SK-N-SH (cell line): ENCODE results near the gene AMIGO2. TPM values are rescaled to one million over a fixed set of nuclear protein-coding genes. Genes with fewer than 3 reads are reported as not detected.
A peak's percentile ranks its signal among the peaks of the same experiment; 100 is the strongest.

ENCODE experiments used
- CTCF ChIA-PET: fragments of 300-600, 350-600 bp; formaldehyde crosslinking; extraction: SDS; loops from one replicate; lab custom pipeline; 2021; lab: Yijun Ruan, JAX
- POLR2A ChIA-PET: fragments of 350-600 bp; sonication (Branson Sonifier 250); formaldehyde crosslinking; extraction: SDS; loops from one replicate; lab custom pipeline; 2020; ENCODE audit warnings: antibody characterized with exemption, inconsistent platforms; lab: Yijun Ruan, JAX
- DNase-seq: peaks from one replicate; pipeline ENCODE4 v3.0.0; 2012
- H2AFZ ChIP-seq: fragments of 200-600 bp; sonication (generic); 2 replicates; pipeline ENCODE4 v1.8.1; 2016; ENCODE audit warnings: antibody characterized with exemption, mild to moderate bottlenecking, low read depth
- H3F3A ChIP-seq: fragments of 200-600 bp; sonication (generic); replicated peaks from 2 replicates; pipeline ENCODE3; 2016; ENCODE audit warnings: antibody characterized with exemption, mild to moderate bottlenecking; ENCODE audit not compliant: insufficient read depth
- H3K27ac ChIP-seq, 2 experiments: fragments of 200-500 bp in 1 of 2; fragments of 200-600 bp in 1 of 2; sonication (Bioruptor generic) in 1 of 2; sonication (generic), shearing (Covaris generic) in 1 of 2; 2 replicates each; pipeline versions ENCODE4 v1.5.1 to v1.6.1; 2014 to 2016; ENCODE audit warnings: low read depth in 2 of 2, inconsistent platforms in 1 of 2, low read length in 1 of 2, mild to moderate bottlenecking in 1 of 2, mixed read lengths in 1 of 2
- H3K27me3 ChIP-seq: fragments of 200-600 bp; sonication (generic), shearing (Covaris generic); 2 replicates; pipeline ENCODE4 v1.6.1; 2016; ENCODE audit warnings: mixed run types; ENCODE audit not compliant: insufficient read depth
- H3K36me3 ChIP-seq, 2 experiments: fragments of 200-500 bp in 1 of 2; fragments of 200-600 bp in 1 of 2; sonication (Bioruptor generic) in 1 of 2; sonication (generic) in 1 of 2; replicated peaks in 1 of 2; 2 replicates each; pipeline versions ENCODE3 to v1.5.1; 2014 to 2016; ENCODE audit warnings: low read length in 1 of 2, mild to moderate bottlenecking in 1 of 2; ENCODE audit not compliant: insufficient read depth in 2 of 2, control insufficient read depth in 1 of 2
- H3K4me1 ChIP-seq, 2 experiments: fragments of 200-500 bp in 1 of 2; fragments of 200-600 bp in 1 of 2; sonication (Bioruptor generic) in 1 of 2; sonication (generic), shearing (Covaris generic) in 1 of 2; 2 replicates each; pipeline versions ENCODE4 v1.5.1 to v1.6.1; 2014 to 2016; ENCODE audit warnings: low read depth in 1 of 2, low read length in 1 of 2, mixed run types in 1 of 2; ENCODE audit not compliant: insufficient read depth in 2 of 2, control insufficient read depth in 1 of 2
- H3K4me2 ChIP-seq: fragments of 200-600 bp; sonication (generic), shearing (Covaris generic); 2 replicates; pipeline ENCODE4 v1.6.1; 2017; ENCODE audit warnings: mixed run types
- H3K4me3 ChIP-seq, 2 experiments: fragments of 200-500 bp in 1 of 2; fragments of 200-600 bp in 1 of 2; sonication (Bioruptor generic) in 1 of 2; sonication (generic), shearing (Covaris generic) in 1 of 2; 2 replicates each; pipeline versions ENCODE4 v1.5.1 to v1.8.1; 2014 to 2016; ENCODE audit warnings: low read depth in 2 of 2, inconsistent platforms in 1 of 2, low read length in 1 of 2, mild to moderate bottlenecking in 1 of 2, mixed read lengths in 1 of 2, moderate library complexity in 1 of 2
- H3K79me2 ChIP-seq: fragments of 200-600 bp; sonication (generic); 2 replicates; pipeline ENCODE4 v1.8.1; 2017; ENCODE audit warnings: mild to moderate bottlenecking; ENCODE audit not compliant: insufficient read depth
- H3K9ac ChIP-seq: fragments of 200-600 bp; sonication (generic); 2 replicates; pipeline ENCODE4 v1.6.1; 2017; ENCODE audit warnings: mixed run types
- H3K9me2 ChIP-seq: fragments of 200-600 bp; sonication (generic); 2 replicates; pipeline ENCODE4 v1.6.1; 2017; ENCODE audit warnings: mixed run types
- H3K9me3 ChIP-seq: fragments of 200-600 bp; sonication (generic); 2 replicates; pipeline ENCODE4 v1.6.1; 2017; ENCODE audit warnings: mixed run types, mild to moderate bottlenecking, moderate library complexity
- H4K20me1 ChIP-seq: fragments of 200-600 bp; sonication (generic); 2 replicates; pipeline ENCODE4 v1.6.1; 2017; ENCODE audit warnings: mild to moderate bottlenecking, mixed run types; ENCODE audit not compliant: insufficient read depth
- IRF3 ChIP-seq: fragments of 150-350 bp; IDR thresholded peaks from 2 replicates; pipeline ENCODE4 v1.6.1; 2016; ENCODE audit warnings: mild to moderate bottlenecking, low read depth, low read length
- JUND ChIP-seq: IDR thresholded peaks from 2 replicates; pipeline ENCODE4 v1.4.0; 2012
- RAD21 ChIP-seq: IDR thresholded peaks from 2 replicates; pipeline ENCODE4 v1.6.1; 2012; ENCODE audit warnings: mild to moderate bottlenecking, low read length
- REST ChIP-seq: IDR thresholded peaks from 2 replicates; pipeline ENCODE4 v1.6.1; 2012; ENCODE audit warnings: mild to moderate bottlenecking, low read depth, low read length, moderate library complexity
- RFX5 ChIP-seq: IDR thresholded peaks from 2 replicates; pipeline ENCODE4 v1.6.1; 2012; ENCODE audit warnings: mild to moderate bottlenecking, improper control_type of control experiment, low read length
- SIN3A ChIP-seq: IDR thresholded peaks from 2 replicates; pipeline ENCODE4 v1.6.1; 2012; ENCODE audit warnings: low read depth, mild to moderate bottlenecking, low read length, moderate library complexity, borderline replicate concordance
- TCF12 ChIP-seq: IDR thresholded peaks from 2 replicates; pipeline ENCODE4 v1.4.0; 2012
- TEAD4 ChIP-seq: IDR thresholded peaks from 2 replicates; pipeline ENCODE4 v1.4.0; 2012; ENCODE audit warnings: mild to moderate bottlenecking, borderline replicate concordance; ENCODE audit not compliant: insufficient read depth
- USF2 ChIP-seq: fragments of 150-350 bp; IDR thresholded peaks from 2 replicates; pipeline ENCODE4 v1.6.1; 2017; ENCODE audit warnings: antibody characterized with exemption, low read length, low read depth, borderline replicate concordance
- WGBS: methylation state at CpG from one replicate; pipeline ENCODE4 v1.1.6; 2017; ENCODE audit warnings: low lambda C conversion rate; 5-methylcytosine and 5-hydroxymethylcytosine counted together
- polyA plus RNA-seq, 3 experiments: library from polyadenylated mRNA; depleted of rRNA; stranded (reverse); fragments of >200 nt; gene quantifications; 2 replicates each; pipeline ENCODE4 v1.2.3, GENCODE V29; 2012

AMIGO2 gene
- polyA plus RNA-seq, 1 of the 3 experiments (the other 2 are of a cell fraction): 1.2 TPM

- no peak for DNase-seq
- Histone ChIP-seq H3K9ac (peak overlapping the region; percentile 49; the same call in 1 of the 2 replicates), H3K4me2 (peak overlapping the region; percentile 82), H3K4me1 (peaks cover 0 to 36% of the 10 kb centered on the region in 2 experiments; a peak in 3 of 4 replicates), H3F3A (peaks cover 31% of the 10 kb centered on the region), H4K20me1 (no peaks in the 10 kb centered on the region), H3K27me3 (peaks cover 18% of the 10 kb centered on the region), H3K9me3 (no peaks in the 10 kb centered on the region), H3K9me2 (no peaks in the 10 kb centered on the region), H2AFZ (peak overlapping the region; percentile 82), H3K4me3 (peak overlapping the region; percentile 47 to 66; a peak in 3 of 4 replicates), H3K36me3 (no peaks in the 10 kb centered on the region)
- WGBS: 19% methylated on average over 26 of the region's 26 CpGs
- CTCF ChIA-PET: no interaction called here
- TF ChIP-seq SIN3A (no peak), JUND (no peak), IRF3 (no peak), RFX5 (no peak), TEAD4 (no peak), TCF12 (no peak), USF2 (no peak), RAD21 (no peak), REST (no peak)
- TF ChIP-seq, all 33 proteins: peak for 0
- Histone ChIP-seq H3K79me2 (peaks cover 10% of the 10 kb centered on the region; the same call in 1 of the 2 replicates), H3K27ac (peak overlapping the region in 1 of 2 experiments; percentile 66; a peak in 2 of 4 replicates)
- POLR2A ChIA-PET: no interaction called here
These were observed 1.2 kb upstream of the AMIGO2 start for GRCh38 chr12:47080725-47081502.
